Measurements from ENCODE around the gene DDAH2.

The DDAH2 gene

DNA sequence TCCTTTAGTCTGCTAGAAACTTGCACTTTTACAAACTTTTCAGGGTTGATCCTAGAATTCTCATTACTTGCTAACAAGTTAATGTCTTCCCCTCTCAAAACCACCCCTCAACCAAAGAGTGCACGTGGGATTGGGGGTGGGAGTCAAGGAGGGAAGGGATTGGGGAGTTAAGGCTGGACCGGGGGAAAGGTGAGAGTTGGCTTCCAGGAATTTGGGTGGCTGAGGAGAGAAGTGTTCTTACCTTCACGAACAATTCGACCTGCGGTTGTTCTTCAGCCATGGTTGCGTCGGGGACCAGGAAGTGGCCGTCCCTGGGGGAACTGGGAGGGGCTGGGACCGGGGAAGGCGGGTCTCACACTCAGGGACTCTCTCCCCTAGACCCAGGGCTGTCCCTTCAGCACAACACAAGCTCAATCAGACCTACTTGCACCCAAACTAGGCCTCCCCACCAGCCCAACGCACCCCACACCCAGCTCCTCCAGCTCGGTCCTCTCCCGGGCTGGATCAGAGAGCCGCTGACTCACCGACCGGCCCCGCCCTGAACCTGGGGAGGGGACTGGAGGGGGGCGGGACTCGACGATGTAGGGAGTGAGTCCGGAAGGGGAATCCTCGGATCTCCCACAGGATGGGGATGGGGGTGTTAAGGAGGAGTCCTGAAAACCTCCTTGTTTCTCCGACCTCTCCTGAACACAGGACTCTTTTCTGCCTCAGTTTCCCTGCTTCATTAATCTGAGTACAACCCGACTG lies 7.1 kb upstream of the DDAH2 start, which contains the start of gene CLIC1:
Gene CLIC1 (minus strand): TSS at position 510 of the 747 bp plus-strand sequence. CDS start 230 bp downstream, at position 280.
- H3K4me1 ChIP-seq = peaks cover 4% of the 10 kb centered on the region
- H3K4me3 ChIP-seq (ENCODE audit: low read depth, low read length) = peak within 1 kb of the TSS; percentile 99
- TF ChIP-seq, protein P1, sequence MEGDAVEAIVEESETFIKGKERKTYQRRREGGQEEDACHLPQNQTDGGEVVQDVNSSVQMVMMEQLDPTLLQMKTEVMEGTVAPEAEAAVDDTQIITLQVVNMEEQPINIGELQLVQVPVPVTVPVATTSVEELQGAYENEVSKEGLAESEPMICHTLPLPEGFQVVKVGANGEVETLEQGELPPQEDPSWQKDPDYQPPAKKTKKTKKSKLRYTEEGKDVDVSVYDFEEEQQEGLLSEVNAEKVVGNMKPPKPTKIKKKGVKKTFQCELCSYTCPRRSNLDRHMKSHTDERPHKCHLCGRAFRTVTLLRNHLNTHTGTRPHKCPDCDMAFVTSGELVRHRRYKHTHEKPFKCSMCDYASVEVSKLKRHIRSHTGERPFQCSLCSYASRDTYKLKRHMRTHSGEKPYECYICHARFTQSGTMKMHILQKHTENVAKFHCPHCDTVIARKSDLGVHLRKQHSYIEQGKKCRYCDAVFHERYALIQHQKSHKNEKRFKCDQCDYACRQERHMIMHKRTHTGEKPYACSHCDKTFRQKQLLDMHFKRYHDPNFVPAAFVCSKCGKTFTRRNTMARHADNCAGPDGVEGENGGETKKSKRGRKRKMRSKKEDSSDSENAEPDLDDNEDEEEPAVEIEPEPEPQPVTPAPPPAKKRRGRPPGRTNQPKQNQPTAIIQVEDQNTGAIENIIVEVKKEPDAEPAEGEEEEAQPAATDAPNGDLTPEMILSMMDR (IDR thresholded peaks at IDR 0.05; ENCODE audit: low read depth, low read length) = no peak
- H3K9me3 ChIP-seq = no peaks in the 10 kb centered on the region; the same call in 1 of the 2 replicates
- peaks cover 29% of the 10 kb centered on the region for H3K36me3 ChIP-seq
- peak; percentile 82 for DNase-seq
- H3K27me3 ChIP-seq = no peaks in the 10 kb centered on the region

DNA sequence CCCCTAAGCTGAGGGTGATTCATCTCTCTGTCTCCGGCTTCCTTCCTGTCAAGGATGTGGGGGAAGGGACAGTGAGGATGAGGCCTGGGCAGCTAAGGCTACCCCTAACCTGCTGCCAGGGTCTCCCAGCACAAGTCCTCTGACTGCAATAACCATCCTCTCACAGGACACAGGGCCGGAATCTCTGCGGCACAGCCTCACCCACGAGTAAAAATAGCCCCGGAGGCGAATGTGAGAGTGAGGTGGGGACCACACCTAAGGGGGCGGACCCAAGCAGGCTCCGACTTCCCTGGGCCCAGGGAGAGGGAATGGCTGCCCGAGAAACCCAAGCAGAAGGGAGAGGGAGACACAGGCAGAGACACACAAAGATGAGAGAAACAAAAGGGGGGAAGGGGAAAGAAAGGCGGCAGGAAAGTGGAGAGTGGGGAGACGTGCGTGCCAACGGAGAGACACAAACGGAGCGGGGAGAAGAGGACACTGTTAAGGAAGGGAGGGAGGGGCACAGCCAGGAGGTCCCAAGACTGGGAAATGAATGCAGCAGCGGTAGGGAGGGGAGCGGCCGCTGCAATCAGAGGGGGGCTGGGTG lies 5.8 kb upstream of the DDAH2 start:
- Histone ChIP-seq H3K4me1 (no peaks in the 10 kb centered on the region; the same call in none of the 2 replicates), H3K9me3 (no peaks in the 10 kb centered on the region), H3K27me3 (no peaks in the 10 kb centered on the region), H3K4me3 (ENCODE audit: low read depth, low read length) (peak overlapping the region; percentile 99), H3K36me3 (peaks cover 26% of the 10 kb centered on the region)
- DNase-seq = peak; percentile 38
- TF ChIP-seq, protein P1 (IDR thresholded peaks at IDR 0.05; ENCODE audit: low read depth, low read length) = no peak

DNA sequence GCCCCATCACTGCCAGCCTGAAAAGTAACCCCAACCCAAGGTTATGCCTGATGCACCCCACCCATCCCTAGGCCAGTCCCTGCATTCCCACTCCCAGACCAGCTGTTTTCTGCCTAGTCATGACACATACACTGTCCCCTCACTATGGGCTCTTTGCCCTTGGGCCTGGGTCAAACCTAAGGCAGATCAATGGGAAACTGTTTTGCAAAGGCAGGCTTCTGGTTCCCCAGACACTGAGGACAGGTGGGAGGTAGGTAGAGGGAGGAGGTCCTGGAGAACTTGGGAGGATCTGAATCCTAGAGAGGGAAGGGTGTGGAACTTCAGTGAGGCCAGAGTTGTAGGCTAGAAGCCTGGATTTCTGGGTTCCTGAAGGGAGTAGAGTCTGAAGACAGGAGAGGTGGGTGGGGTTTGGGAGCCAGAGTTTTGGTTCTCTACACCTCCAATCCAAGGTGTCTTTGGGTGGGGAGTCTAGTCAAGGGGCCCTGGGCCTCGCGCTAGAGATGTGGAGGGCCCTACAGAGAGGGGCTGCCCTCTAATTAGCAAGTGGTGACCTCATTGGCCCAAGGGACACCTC lies 5.2 kb upstream of the DDAH2 start:
- H3K36me3 ChIP-seq = peaks cover 26% of the 10 kb centered on the region
- TF ChIP-seq, protein P1 (IDR thresholded peaks at IDR 0.05; ENCODE audit: low read depth, low read length) = no peak
- peak overlapping the region; percentile 99 for H3K4me3 ChIP-seq (ENCODE audit: low read depth, low read length)
- H3K9me3 ChIP-seq = no peaks in the 10 kb centered on the region
- no peak for DNase-seq
- H3K27me3 ChIP-seq = no peaks in the 10 kb centered on the region
- H3K4me1 ChIP-seq = no peaks in the 10 kb centered on the region; the same call in none of the 2 replicates

DNA sequence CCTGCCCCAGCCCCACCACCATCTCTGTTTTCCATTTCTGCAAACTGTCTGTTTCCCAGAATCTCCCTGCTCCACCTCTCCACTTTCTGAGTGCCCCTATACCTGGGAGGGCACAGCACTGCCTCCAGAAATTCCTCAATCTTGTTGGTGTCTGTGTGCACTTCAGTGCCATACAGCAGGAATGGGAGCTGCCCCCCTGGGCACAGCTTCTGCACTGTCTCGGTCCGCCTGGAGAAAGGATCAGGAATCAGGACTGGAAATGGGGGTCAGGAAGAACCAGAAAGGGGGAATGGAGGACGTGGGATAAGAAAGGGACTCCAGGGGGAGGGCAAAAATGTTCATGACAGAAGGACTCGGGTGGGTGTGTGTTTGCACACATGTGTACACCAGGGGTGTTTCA lies 4.6 kb upstream of the DDAH2 start:
- H3K4me3 ChIP-seq (ENCODE audit: low read depth, low read length) = no peak overlapping the region; the same call in 1 of the 2 replicates

DNA sequence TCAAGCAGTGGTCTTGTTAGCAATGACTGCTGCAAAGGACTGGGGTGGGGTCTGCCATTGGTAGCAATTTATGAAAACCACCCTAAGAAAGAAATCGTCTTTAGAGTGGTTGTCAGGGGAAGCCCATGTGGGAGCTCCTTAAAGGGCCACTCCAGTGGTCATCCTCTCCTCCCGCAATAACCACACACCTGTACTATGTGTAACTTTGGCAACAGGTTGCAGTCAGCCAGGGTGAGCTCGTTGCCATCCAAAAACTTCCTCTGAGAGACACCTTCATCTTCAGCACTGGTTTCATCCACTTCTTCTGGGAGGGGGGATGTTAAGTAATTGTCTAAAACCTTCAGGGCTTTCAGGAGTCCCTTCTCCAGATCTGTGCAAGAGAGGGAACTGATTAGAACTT lies 2.9 kb upstream of the DDAH2 start:
- no peaks in the 10 kb centered on the region for H3K27me3 ChIP-seq
- TF ChIP-seq, protein P1 (IDR thresholded peaks at IDR 0.05; ENCODE audit: low read depth, low read length) = no peak
- peaks cover 26% of the 10 kb centered on the region for H3K36me3 ChIP-seq
- no peaks in the 10 kb centered on the region; the same call in none of the 2 replicates for H3K4me1 ChIP-seq
- DNase-seq = no peak
- H3K9me3 ChIP-seq = no peaks in the 10 kb centered on the region
- H3K4me3 ChIP-seq (ENCODE audit: low read depth, low read length) = no peak overlapping the region

More for the DNA sequence above, 4.6 kb upstream of the DDAH2 start:
- TF ChIP-seq, protein P1 (IDR thresholded peaks at IDR 0.05; ENCODE audit: low read depth, low read length) = no peak
- DNase-seq = no peak
- Histone ChIP-seq H3K4me1 (no peaks in the 10 kb centered on the region; the same call in none of the 2 replicates), H3K36me3 (peaks cover 26% of the 10 kb centered on the region), H3K9me3 (no peaks in the 10 kb centered on the region), H3K27me3 (no peaks in the 10 kb centered on the region)

Data from BE2C (cell line).